ENCODE measurements around the gene EFCAB9.
A peak's percentile ranks its signal among the peaks of the same experiment; 100 is the strongest.

Gene EFCAB9

GRCh38 chr5:172182291-172182690 is 11.7 kb upstream of the EFCAB9 start:
- Histone ChIP-seq H3K9me3 (replicated peaks; ENCODE audit: insufficient read depth, low read length) (no peaks in the 10 kb centered on the region), H3K79me2 (ENCODE audit: low read length) (peaks cover 94% of the 10 kb centered on the region), H3K4me1 (ENCODE audit: low read length) (peaks cover 44% of the 10 kb centered on the region), H3K27me3 (replicated peaks; ENCODE audit: insufficient read depth, low read length) (no peaks in the 10 kb centered on the region), H2AFZ (ENCODE audit: low read length) (no peak overlapping the region), H3K9me2 (replicated peaks; ENCODE audit: insufficient read depth, low read length) (no peaks in the 10 kb centered on the region), H3K36me3 (replicated peaks; ENCODE audit: insufficient read depth, low read length) (no peaks in the 10 kb centered on the region), H3K4me2 (ENCODE audit: low read depth, low read length) (no peak overlapping the region), H3K9ac (ENCODE audit: low read length) (no peak overlapping the region), H3K4me3 (ENCODE audit: low read length) (no peak overlapping the region), H4K20me1 (ENCODE audit: insufficient read depth, low read length) (no peaks in the 10 kb centered on the region), H3K27ac (ENCODE audit: low read length) (no peak overlapping the region), H3F3A (ENCODE audit: insufficient read depth, low read length) (peaks cover 54% of the 10 kb centered on the region)
- TF ChIP-seq EZH2 (optimal IDR thresholded peaks at IDR 0.05; ENCODE audit: low read depth, low read length) (no peak), EZH2phosphoT487 (IDR thresholded peaks at IDR 0.05; ENCODE audit: low read length) (no peak), CTCF (IDR thresholded peaks at IDR 0.05; ENCODE audit: low read length) (no peak)
- DNase-seq, result no peak

GRCh38 chr5:172183881-172184280 is 10.1 kb upstream of the EFCAB9 start:
- Histone ChIP-seq H3K36me3 (replicated peaks; ENCODE audit: insufficient read depth, low read length) (no peaks in the 10 kb centered on the region), H3K27ac (ENCODE audit: low read length) (peak overlapping the region; percentile 96; the same call in 1 of the 2 replicates), H3F3A (ENCODE audit: insufficient read depth, low read length) (peaks cover 56% of the 10 kb centered on the region), H3K4me2 (ENCODE audit: low read depth, low read length) (no peak overlapping the region), H4K20me1 (ENCODE audit: insufficient read depth, low read length) (no peaks in the 10 kb centered on the region), H3K9me3 (replicated peaks; ENCODE audit: insufficient read depth, low read length) (no peaks in the 10 kb centered on the region), H3K9ac (ENCODE audit: low read length) (no peak overlapping the region; the same call in 1 of the 2 replicates), H3K4me1 (ENCODE audit: low read length) (peaks cover 32% of the 10 kb centered on the region), H2AFZ (ENCODE audit: low read length) (no peak overlapping the region), H3K9me2 (replicated peaks; ENCODE audit: insufficient read depth, low read length) (no peaks in the 10 kb centered on the region), H3K79me2 (ENCODE audit: low read length) (peaks cover 84% of the 10 kb centered on the region), H3K4me3 (ENCODE audit: low read length) (no peak overlapping the region), H3K27me3 (replicated peaks; ENCODE audit: insufficient read depth, low read length) (no peaks in the 10 kb centered on the region)
- DNase-seq, result no peak
- TF ChIP-seq EZH2 (optimal IDR thresholded peaks at IDR 0.05; ENCODE audit: low read depth, low read length) (no peak), CTCF (IDR thresholded peaks at IDR 0.05; ENCODE audit: low read length) (no peak), EZH2phosphoT487 (IDR thresholded peaks at IDR 0.05; ENCODE audit: low read length) (no peak)

- Histone ChIP-seq H3K36me3 (replicated peaks; ENCODE audit: insufficient read depth, low read length) (no peaks in the 10 kb centered on the region), H3K27ac (ENCODE audit: low read length) (peak overlapping the region; percentile 96), H3K9me3 (replicated peaks; ENCODE audit: insufficient read depth, low read length) (no peaks in the 10 kb centered on the region), H3K79me2 (ENCODE audit: low read length) (peaks cover 76% of the 10 kb centered on the region), H3K4me3 (ENCODE audit: low read length) (peak overlapping the region; percentile 95), H3K27me3 (replicated peaks; ENCODE audit: insufficient read depth, low read length) (no peaks in the 10 kb centered on the region), H2AFZ (ENCODE audit: low read length) (no peak overlapping the region), H3K9me2 (replicated peaks; ENCODE audit: insufficient read depth, low read length) (no peaks in the 10 kb centered on the region), H3K9ac (ENCODE audit: low read length) (peak overlapping the region; percentile 78; the same call in 1 of the 2 replicates), H3F3A (ENCODE audit: insufficient read depth, low read length) (peaks cover 44% of the 10 kb centered on the region), H4K20me1 (ENCODE audit: insufficient read depth, low read length) (no peaks in the 10 kb centered on the region), H3K4me1 (ENCODE audit: low read length) (peaks cover 25% of the 10 kb centered on the region), H3K4me2 (ENCODE audit: low read depth, low read length) (peak overlapping the region; percentile 95; the same call in 1 of the 2 replicates)
- DNase-seq, result peak; percentile 13
- no peak for TF ChIP-seq CTCF (IDR thresholded peaks at IDR 0.05; ENCODE audit: low read length)
- no peak for TF ChIP-seq EZH2phosphoT487 (IDR thresholded peaks at IDR 0.05; ENCODE audit: low read length)
These were observed 8.9 kb upstream of the EFCAB9 start for GRCh38 chr5:172185096-172185461.

Data from MM.1S (cell line).